HG02763 (cell line): ENCODE data around the gene NAA40.

Experiments
- ATAC-seq: cut with Tn5 transposase; IDR thresholded peaks from one replicate; pipeline ENCODE4 v1.9.1; 2021; ENCODE audit warnings: mild to moderate bottlenecking, moderate library complexity; ENCODE audit not compliant: unreplicated experiment

The NAA40 gene

DNA sequence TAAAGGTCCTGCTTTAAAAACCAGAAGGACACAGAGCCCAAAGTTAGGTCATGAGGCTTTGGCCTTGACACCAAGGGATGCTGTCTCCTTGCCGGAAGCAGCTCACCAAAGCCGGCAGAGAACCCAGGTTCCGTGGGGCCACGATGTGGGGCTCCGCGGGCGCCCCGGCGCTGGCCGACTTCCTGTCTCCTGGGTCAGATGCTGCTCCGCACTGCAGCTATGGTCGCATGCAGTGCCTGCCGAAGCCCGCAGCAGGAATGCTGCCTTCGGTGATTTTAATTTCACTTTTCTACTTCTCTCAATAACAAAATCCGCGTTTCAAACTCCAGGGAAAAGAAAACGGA is 47.0 kb downstream of the NAA40 start:
- ATAC-seq: no peak

DNA sequence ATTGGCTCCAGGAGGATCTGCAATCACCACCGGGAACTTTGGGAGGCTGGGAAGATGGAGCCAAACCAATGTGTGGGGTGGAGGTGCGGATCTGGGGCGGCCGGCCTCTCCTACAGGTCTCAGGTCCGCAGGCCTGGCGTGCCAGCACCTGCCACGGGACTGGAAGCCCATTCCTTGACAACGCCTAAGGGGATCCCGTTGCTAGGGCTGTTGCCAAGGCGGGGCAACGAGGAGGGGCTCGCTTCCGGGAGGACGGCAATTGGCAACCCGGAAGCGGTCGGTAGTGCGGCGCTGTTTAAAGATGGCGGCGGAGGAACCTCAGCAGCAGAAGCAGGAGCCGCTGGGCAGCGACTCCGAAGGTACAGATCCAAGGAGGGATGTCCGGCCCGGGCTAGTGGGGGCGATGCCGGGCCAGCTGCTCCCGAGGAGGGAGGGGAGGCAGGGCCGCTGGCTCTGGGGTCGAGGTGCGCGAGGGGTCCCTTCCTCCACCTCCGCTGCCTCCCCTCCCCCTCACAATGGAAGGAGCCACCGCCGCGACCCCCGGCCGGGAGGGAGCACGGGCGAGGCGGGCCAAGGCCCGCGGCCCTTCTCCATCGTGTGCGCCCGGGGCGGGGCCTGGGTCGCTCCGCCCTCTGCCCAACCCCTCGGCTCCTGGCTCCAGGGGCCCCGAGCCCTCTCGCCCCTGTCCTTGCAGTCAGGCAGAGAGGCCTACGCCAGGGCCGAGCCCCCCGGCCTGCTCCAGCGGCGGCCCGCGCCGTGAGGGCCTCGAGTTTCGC is 47.5 kb downstream of the NAA40 start, which contains the start of gene OTUB1:
TSS of gene OTUB1 (plus strand) at position 283 of the 776 bp plus-strand sequence. CDS start at position 302, 19 bp downstream.
- peak; percentile 78 for ATAC-seq

DNA sequence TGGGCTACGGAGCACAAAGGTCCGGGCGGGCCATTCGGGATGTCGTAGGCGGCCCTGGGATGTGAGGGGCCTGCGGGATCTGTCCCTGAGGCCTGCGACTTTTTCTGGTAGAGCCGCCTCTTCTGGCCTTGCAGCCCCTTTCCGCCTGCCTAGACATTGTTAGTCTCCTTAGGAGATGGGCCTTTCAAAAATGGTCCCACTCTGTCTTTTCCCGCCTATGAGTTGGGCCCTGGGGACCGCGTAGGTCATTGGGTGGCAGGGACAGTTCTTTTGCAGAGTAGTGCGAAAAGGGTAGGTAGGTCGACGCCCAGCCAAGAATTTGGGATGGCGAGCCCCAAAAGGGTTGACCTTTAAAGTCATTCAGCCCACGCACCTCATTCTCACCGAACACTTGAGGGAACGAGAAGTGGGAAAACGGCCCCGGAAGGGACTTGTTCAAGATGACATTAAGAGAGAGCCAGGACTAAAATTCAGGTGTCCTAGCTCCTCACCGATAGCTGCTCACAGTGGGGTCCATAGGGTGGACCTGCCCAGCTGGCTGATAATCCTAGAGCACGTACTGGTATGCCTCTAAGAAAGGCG is 48.2 kb downstream of the NAA40 start:
- ATAC-seq: no peak

DNA sequence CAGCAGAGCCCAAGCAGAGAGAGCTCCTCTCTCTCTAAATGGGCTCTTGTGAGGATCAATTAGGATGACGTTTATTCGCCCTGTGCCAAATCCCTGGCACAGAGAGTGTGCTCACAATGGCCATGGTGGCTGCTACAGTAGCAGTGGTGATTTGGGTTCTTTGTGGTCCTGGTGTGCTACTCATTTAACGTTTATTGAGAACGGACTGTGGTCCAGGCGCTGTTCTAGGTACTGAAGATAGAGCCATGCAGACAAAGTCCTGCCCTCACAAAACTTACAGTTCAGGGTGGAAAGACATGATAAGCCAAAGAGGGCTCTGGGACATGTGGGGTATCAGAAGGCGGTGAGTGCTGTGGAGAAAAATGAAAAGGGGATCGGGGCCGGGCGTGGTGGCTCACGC is 52.8 kb downstream of the NAA40 start:
- ATAC-seq: no peak

- ATAC-seq: no peak
Observed at GRCh38 chr11:63993100-63993499, 54.3 kb downstream of the NAA40 start.

GRCh38 chr11:63993993-63994392 is 55.2 kb downstream of the NAA40 start:
- ATAC-seq: no peak

DNA sequence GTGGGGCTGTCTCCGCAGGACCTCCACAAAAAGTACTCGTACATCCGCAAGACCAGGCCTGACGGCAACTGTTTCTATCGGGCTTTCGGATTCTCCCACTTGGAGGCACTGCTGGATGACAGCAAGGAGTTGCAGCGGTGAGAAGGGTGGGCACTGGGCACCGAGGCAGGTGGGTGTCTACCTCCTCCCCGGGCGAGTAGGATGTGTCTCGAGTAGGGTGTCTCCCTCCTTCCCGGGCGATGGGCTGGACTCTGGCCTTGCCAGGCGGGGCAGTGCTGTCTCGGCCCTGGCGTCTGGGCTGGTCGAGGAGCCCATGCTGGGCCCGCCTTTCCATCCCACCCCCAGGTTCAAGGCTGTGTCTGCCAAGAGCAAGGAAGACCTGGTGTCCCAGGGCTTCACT is 57.7 kb downstream of the NAA40 start:
- no peak for ATAC-seq

DNA sequence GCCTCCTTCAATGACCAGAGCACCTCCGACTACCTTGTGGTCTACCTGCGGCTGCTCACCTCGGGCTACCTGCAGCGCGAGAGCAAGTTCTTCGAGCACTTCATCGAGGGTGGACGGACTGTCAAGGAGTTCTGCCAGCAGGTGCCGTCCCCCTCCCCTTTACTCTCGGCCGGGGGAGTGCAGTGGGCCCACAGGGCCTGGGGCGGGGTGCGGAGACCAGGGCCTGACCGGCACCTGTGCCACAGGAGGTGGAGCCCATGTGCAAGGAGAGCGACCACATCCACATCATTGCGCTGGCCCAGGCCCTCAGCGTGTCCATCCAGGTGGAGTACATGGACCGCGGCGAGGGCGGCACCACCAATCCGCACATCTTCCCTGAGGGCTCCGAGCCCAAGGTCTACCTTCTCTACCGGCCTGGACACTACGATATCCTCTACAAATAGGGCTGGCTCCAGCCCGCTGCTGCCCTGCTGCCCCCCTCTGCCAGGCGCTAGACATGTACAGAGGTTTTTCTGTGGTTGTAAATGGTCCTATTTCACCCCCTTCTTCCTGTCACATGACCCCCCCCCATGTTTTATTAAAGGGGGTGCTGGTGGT is 58.4 kb downstream of the NAA40 start:
- ATAC-seq: no peak

DNA sequence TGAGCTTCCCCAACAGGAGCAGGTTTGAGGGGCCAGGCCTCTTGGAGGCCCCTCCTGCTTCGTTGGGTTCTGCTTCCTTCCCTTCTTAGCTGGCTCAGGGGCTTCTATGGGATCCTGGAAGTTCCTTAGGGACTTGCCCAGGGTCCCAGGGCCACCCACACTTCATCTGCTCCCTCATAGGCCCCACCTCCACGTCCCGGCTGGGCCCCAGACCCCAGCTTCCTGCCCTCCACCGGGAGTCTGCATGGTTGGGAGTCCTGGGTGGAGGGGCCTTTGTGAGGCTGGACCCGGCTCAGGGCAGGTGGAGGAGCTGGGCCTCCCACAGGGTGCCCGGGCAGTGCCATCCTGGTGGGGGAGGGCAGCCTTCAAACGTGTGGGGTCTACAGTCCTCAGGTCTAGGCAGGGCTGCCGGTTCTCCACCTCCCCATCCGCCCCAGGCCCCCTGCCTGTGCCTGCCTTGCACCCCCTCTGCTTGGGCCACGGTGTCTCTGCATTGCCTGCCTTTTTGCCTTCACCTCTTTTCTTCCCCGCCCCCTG is 59.1 kb downstream of the NAA40 start:
- ATAC-seq: no peak

DNA sequence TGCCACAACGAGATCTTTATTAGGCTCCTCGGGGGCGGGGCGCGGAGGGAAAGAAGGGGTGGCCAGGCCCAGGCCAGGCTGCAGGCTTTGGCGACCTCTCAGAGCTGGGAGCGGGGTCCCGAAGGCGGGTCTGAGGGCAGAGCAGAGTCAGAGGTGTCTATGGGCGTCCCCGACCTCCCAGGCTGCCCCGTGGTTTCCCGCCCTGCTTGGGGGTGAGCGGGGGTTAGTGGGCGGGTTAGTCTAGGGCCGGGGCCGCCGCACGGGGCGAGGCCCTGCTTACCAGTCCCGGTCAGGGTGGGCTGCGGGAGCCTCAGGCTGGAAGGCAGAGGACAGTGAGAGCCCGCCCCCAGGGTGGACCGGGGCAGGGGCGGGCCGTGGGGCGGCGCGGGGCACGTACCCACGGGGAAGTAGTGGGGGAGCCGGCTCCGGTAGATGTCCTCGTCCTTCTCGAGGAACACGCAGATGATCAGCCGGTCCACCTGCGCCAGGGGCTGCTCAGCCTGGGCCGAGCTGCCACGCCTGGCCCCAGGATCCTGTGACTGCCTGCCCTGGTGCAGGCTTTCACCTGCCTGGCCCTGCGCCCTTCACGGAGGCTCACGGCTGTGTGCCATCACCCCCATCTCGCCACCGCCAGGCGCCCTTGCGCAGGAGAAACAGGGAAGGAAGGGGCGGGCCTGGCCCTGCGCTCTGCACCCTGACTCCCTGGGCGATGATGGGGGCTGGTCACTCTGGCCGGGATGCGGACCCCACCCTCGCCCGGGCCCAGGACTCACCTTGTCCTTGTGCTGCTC is 60.0 kb downstream of the NAA40 start:
- no peak for ATAC-seq

GRCh38 chr11:63999349-64000025 is 60.7 kb downstream of the NAA40 start:
- ATAC-seq: no peak

- ATAC-seq: no peak
Observed at GRCh38 chr11:64000026-64000739, 61.4 kb downstream of the NAA40 start.

GRCh38 chr11:64000740-64001483 is 62.1 kb downstream of the NAA40 start:
- ATAC-seq: no peak

DNA sequence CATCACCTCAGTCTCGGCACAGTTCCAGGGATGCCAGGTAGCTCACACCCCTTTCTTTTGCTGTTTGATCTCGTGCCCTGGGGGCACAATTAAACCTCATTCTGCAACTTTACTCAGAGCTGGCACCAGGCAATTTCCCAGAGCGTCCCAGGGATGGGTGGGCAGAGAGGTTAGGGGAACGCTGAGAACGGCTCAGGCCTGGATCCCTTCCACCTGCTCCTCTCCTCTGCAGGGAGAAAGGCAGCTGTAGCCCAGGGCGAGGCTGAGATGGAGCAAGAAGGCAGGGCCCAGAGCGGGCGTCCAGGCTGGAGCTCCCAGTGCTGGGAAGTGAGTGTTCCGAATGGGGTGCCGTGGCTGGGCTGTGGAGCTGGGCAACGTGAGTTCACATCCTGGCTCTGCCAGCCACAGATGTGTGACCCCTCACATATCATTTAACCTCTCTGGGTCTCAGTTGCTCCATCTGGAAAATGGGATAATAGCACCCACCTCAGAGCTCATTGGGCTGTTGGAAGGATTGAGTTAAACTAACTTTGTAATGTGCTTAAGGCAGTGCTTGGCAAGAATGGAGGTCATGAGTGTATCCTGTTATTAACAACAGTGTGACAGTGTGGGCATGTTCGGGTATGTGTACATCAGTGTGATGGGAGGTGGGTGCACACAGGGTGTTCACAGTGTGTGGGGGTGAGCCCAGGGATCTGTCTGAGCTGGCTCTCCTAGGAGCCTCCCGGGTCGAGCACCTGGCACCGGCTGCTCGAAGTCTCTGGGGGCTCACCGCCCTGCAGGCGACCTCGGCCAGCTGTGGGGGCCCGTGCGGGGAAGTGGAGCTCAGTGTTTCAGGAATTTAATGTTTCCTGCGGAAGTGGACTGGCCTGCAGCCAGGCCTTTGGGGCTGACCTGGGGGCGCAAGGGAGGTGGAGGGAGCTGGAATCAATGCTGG is 63.0 kb downstream of the NAA40 start:
- ATAC-seq: no peak

DNA sequence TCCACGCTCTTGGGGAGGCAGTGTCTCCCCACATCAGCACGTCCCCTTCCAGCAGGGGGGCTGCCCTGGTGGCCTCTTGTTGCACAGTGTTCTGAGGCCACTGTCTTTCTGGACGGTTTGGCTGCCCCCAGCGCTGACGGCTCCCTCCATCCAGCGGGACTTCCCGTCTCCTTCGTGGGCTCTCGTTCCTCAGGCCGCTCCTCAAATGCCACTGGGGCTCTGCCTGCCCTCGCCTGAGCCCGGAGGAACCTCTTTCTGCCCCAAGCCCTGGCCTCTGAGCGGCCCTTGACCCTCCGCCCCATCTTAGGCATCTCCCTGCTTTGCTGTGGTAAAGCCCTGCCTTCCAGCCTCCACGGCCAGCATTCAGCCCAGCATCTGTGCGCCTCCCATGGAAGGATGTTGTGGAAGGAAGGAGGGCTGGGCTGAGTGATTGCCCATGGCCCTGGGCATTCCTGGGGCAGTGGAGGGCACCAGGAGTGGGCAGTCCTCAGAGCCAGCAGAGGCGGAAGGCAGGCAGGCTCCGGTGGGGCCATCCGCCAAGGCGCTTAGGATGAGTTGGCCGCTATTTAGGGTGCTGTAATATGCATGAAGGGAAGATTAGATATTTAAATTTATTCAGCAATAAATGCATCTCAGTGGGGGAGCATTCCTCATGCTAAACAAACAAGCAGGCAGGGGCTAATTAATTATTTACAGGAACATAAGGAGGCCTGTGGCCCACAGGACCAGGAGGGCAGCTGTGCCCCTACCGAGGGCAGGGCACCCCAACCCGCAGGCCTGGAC is 65.2 kb downstream of the NAA40 start:
- no peak for ATAC-seq

GRCh38 chr11:64004590-64004984 is 65.8 kb downstream of the NAA40 start:
- no peak for ATAC-seq

DNA sequence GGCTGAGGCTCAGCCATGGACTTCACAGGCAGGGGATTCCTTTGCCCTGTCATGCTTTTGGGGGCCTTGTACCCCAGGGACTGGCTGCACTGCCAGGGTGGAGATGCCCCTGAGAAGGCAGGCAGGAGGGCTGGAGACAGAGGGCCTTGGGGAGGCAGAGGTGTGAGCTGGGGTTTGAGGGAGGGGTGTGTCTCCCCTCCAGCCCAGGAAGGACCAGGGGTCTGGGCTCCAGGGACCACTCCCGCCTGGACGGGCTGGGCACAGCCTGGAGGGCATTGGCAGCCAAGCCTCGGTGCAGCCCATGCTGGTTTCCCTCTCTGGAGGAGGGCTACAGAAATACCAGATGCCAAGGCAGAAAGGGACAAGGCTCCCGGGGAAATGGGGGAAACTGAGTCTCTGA is 66.9 kb downstream of the NAA40 start:
- ATAC-seq: no peak

- no peak for ATAC-seq
Observed at GRCh38 chr11:64006398-64006797, 67.6 kb downstream of the NAA40 start.
